GM10248 (cell line): ENCODE results near the gene INPP5F.

Experiments used
- CTCF ChIA-PET: fragments of 300-600 bp; sonication (Branson Sonifier 250); formaldehyde crosslinking; extraction: SDS; loops from one replicate; lab custom pipeline; 2021; ENCODE audit warnings: antibody characterized with exemption; lab: Yijun Ruan, JAX
- POLR2A ChIA-PET: fragments of 350-650 bp; sonication (Branson Sonifier 250); formaldehyde crosslinking; extraction: SDS; loops from one replicate; lab custom pipeline; 2020; ENCODE audit warnings: antibody characterized with exemption; lab: Yijun Ruan, JAX
- DNase-seq: peaks from one replicate; pipeline ENCODE4 v3.0.0; 2012; ENCODE audit errors: extremely low spot score
- CTCF ChIP-seq: IDR thresholded peaks from 2 replicates; pipeline ENCODE4 v1.5.1; 2012; ENCODE audit warnings: mild to moderate bottlenecking, low read depth; ENCODE audit errors: extremely low read depth, missing control alignments, control extremely low read depth

The INPP5F gene

GRCh38 chr10:119726676-119727261 lies 919 bp downstream of the INPP5F start:
- CTCF ChIA-PET, result interaction anchor here (1.4 to 5.4 kb wide), 15 partner anchors 10 to 183 kb away, joined by 3 to 46 read pairs (median 7); no protein-coding TSS in a partner anchor
- no peak for DNase-seq
- POLR2A ChIA-PET, result interaction anchor here (1.3 to 3.9 kb wide), 2 partner anchors 19 to 22 kb away, joined by 4 to 27 read pairs; no protein-coding TSS in a partner anchor
- TF ChIP-seq CTCF, result no peak

GRCh38 chr10:119728172-119728800 lies 2.4 kb downstream of the INPP5F start:
- ChIA-PET CTCF (interaction anchor here (1.2 to 5.4 kb wide), 10 partner anchors 8 to 131 kb away, joined by 3 to 46 read pairs (median 13); no protein-coding TSS in a partner anchor), POLR2A (no interaction called here)
- TF ChIP-seq CTCF, result no peak
- DNase-seq, result no peak

DNA sequence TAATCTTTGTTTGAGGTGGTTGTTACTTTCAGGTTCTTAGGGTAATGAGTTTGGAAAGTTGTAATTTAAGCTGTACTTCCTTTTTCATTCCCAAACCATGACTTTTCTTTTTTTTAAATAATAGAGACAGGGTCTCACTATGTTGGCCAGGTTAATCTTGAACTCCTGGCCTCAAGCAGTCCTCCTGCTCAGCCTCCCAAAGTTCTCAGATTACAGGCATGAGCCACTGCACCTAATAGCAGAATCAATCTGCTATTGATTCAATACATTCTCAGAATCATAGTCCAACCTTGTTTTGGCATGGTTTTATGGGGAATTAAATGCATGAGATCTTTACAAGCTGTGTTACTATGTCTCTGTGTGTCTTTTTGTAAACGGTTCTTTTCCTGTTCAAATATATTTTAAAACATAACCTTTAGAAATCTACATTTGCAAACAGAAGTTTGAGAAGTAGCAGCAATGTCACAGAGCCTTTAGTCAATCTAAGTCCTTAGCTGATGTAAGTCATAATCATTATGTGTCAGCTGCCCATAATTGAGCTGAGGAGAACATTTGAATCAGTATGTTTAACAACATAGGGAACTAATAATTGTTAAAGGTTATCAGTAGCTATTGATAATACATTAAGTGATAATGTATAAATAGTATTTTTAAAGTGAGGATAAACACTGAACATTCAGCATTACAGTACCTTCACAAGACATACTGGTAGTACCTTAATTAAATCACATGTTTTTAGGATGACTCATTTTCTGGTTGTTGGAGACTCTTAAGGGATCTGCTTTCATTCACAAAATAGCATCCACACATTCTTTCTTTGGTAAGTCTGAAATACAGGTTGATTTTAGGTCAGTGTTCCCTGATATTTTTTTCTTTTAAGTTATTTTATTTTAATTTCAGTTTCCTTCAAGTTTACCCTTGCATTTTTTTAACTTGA lies 8.8 kb downstream of the INPP5F start:
- no peak for TF ChIP-seq CTCF
- DNase-seq, result no peak
- ChIA-PET CTCF (interaction anchor here (1.4 to 9.0 kb wide), 5 partner anchors 8 to 48 kb away, joined by 3 to 81 read pairs (median 12); partner anchors contain the start of gene INPP5F), POLR2A (no interaction called here)

- DNase-seq, result no peak
- TF ChIP-seq CTCF, result no peak
- POLR2A ChIA-PET, result no interaction called here
- CTCF ChIA-PET, result interaction anchor here (0.9 to 9.0 kb wide), 5 partner anchors 8 to 49 kb away, joined by 3 to 81 read pairs (median 12); partner anchors contain the start of gene INPP5F
These were observed 9.6 kb downstream of the INPP5F start for GRCh38 chr10:119735451-119735850.

- TF ChIP-seq CTCF, result no peak
- POLR2A ChIA-PET, result no interaction called here
- CTCF ChIA-PET, result interaction anchor here (0.9 to 9.0 kb wide), 5 partner anchors 9 to 49 kb away, joined by 3 to 81 read pairs (median 22); partner anchors contain the start of gene INPP5F
- no peak for DNase-seq
These were observed 10.4 kb downstream of the INPP5F start for GRCh38 chr10:119736220-119736619.
